ENCODE measurements around the gene CRYGC.

CRYGC gene

GRCh38 chr2:208098267-208098666, 31.4 kb downstream of the CRYGC start:
- no peak for TF ChIP-seq CTCF (IDR thresholded peaks at IDR 0.05; ENCODE audit: low read depth, low read length)

GRCh38 chr2:208097801-208098200, 31.8 kb downstream of the CRYGC start:
- no peak for DNase-seq (ENCODE audit: extremely low read depth, low read depth)
- TF ChIP-seq CTCF (IDR thresholded peaks at IDR 0.05; ENCODE audit: low read depth, low read length): no peak

More at GRCh38 chr2:208098267-208098666, 31.4 kb downstream of the CRYGC start:
- no peak for DNase-seq (ENCODE audit: extremely low read depth, low read depth)

- no peak for DNase-seq (ENCODE audit: extremely low read depth, low read depth)
- TF ChIP-seq CTCF (IDR thresholded peaks at IDR 0.05; ENCODE audit: low read depth, low read length): no peak
These were observed 32.3 kb downstream of the CRYGC start for GRCh38 chr2:208097313-208097712.

- DNase-seq (ENCODE audit: extremely low read depth, low read depth): no peak
- no peak for TF ChIP-seq CTCF (IDR thresholded peaks at IDR 0.05; ENCODE audit: low read depth, low read length)
These were observed 33.5 kb downstream of the CRYGC start for GRCh38 chr2:208096080-208096479.

GRCh38 chr2:208093128-208093527, 36.5 kb downstream of the CRYGC start:
- no peak for TF ChIP-seq CTCF (IDR thresholded peaks at IDR 0.05; ENCODE audit: low read depth, low read length)
- DNase-seq (ENCODE audit: extremely low read depth, low read depth): no peak

GRCh38 chr2:208092093-208092832, 37.4 kb downstream of the CRYGC start:
- DNase-seq (ENCODE audit: extremely low read depth, low read depth): no peak
- TF ChIP-seq CTCF (IDR thresholded peaks at IDR 0.05; ENCODE audit: low read depth, low read length): no peak

- DNase-seq (ENCODE audit: extremely low read depth, low read depth): no peak
- TF ChIP-seq CTCF (IDR thresholded peaks at IDR 0.05; ENCODE audit: low read depth, low read length): no peak
These were observed 39.2 kb downstream of the CRYGC start for GRCh38 chr2:208090420-208090819.

All from AG09319 (cell line).